Measurements from ENCODE around the gene SMARCD1. TPM values are rescaled to one million over a fixed set of nuclear protein-coding genes. Genes with fewer than 3 reads are reported as not detected.

The SMARCD1 gene
- total RNA-seq, 1 experiment from 2014 or later: 152 TPM

- no peak overlapping the region for H2BK12ac ChIP-seq (ENCODE audit: insufficient read length, low read depth, low read length)
- peaks cover 66% of the 10 kb centered on the region for H3K27me3 Mint-ChIP-seq (ENCODE audit: low read depth)
- H3K23me2 ChIP-seq (ENCODE audit: insufficient read length, low read depth, low read length, poor library complexity, severe bottlenecking): no peaks in the 10 kb centered on the region
- no peaks in the 10 kb centered on the region for H3K79me2 ChIP-seq (ENCODE audit: insufficient read depth, low read length)
- no peak overlapping the region for H3K56ac ChIP-seq (ENCODE audit: insufficient read length, low read depth, low read length)
- H3K4me2 ChIP-seq (ENCODE audit: insufficient read depth, insufficient read length, low read length): no peak overlapping the region
- H2AFZ ChIP-seq (ENCODE audit: low read length): no peak overlapping the region
- H3K14ac ChIP-seq (ENCODE audit: insufficient read depth, low read length): no peak overlapping the region
- no peaks in the 10 kb centered on the region for H4K20me1 ChIP-seq (ENCODE audit: control insufficient read depth, insufficient read depth, insufficient read length)
- no peak overlapping the region for H2AK5ac ChIP-seq (ENCODE audit: insufficient read length, low read length)
- H3K4ac ChIP-seq (ENCODE audit: low read depth, low read length): no peak overlapping the region
- H3K27ac ChIP-seq (ENCODE audit: insufficient read length, low read depth, low read length): no peak overlapping the region
- H3K18ac ChIP-seq (ENCODE audit: insufficient read length, low read depth, low read length): no peak overlapping the region
- H3K79me1 ChIP-seq (ENCODE audit: insufficient read depth, low read depth, low read length, poor library complexity, severe bottlenecking): no peaks in the 10 kb centered on the region
- no peak for TF ChIP-seq CTCF (conservative IDR thresholded peaks at IDR 0.05)
- no peaks in the 10 kb centered on the region for H3K9me3 ChIP-seq (ENCODE audit: control insufficient read depth, low read depth, low read length)
- peaks cover under 1 to 6% of the 10 kb centered on the region in 2 experiments for H3K4me1 Mint-ChIP-seq
- H2BK20ac ChIP-seq (ENCODE audit: low read depth, low read length, poor library complexity, severe bottlenecking): no peak overlapping the region
- DNase-seq: no peak
- H3K9me3 Mint-ChIP-seq: peaks cover 0 to under 1% of the 10 kb centered on the region in 2 experiments; a peak in 1 of 5 replicates
- no peak overlapping the region for H4K91ac ChIP-seq (ENCODE audit: insufficient read length, low read depth, low read length)
- H3K4me3 Mint-ChIP-seq: no peak overlapping the region
- no peak overlapping the region for H2BK120ac ChIP-seq (ENCODE audit: low read depth, low read length, poor library complexity, severe bottlenecking)
- no peaks in the 10 kb centered on the region for H3K36me3 Mint-ChIP-seq (ENCODE audit: insufficient read depth in 1 of 3, low read depth in 3 of 3)
- H2BK15ac ChIP-seq (ENCODE audit: low read depth, low read length): no peak overlapping the region
- no peak overlapping the region for H3K27ac Mint-ChIP-seq
- H2BK5ac ChIP-seq (ENCODE audit: insufficient read length, low read length): no peak overlapping the region
- peaks cover 20% of the 10 kb centered on the region; the same call in 1 of the 2 replicates for H3K27me3 ChIP-seq (ENCODE audit: insufficient read depth, low read length)
- H3K9ac ChIP-seq (ENCODE audit: extremely low read depth, insufficient read length, low read length): no peak overlapping the region
- no CpG with 5 or more reads among the region's 6 CpGs for WGBS (ENCODE audit: extremely low coverage, insufficient read length, low lambda C conversion rate)
- H3T11ph ChIP-seq (ENCODE audit: low read length): no peak overlapping the region
- no peak overlapping the region for H4K8ac ChIP-seq (replicated peaks; ENCODE audit: insufficient read length, low read depth, low read length)
- no peak overlapping the region for H3K23ac ChIP-seq (ENCODE audit: insufficient read length, low read depth, low read length)
- H4K5ac ChIP-seq (ENCODE audit: insufficient read length, low read depth, low read length): no peak overlapping the region
- H3K4me1 ChIP-seq (ENCODE audit: insufficient read depth, low read length): no peaks in the 10 kb centered on the region; the same call in 1 of the 2 replicates
Measured at GRCh38 chr12:50061946-50062686, 23.0 kb upstream of the SMARCD1 start.

All from H9 (cell line).